HG03196 (cell line): ENCODE measurements around the gene SPATA9.
"Not testable (repeated sequence)": the region's sequence is repeated elsewhere in the genome, so short reads cannot be mapped to it uniquely, and the experiment has no call there.

Source experiments
- ATAC-seq: cut with Tn5 transposase; IDR thresholded peaks from one replicate; pipeline ENCODE4 v1.9.1; 2021; ENCODE audit not compliant: unreplicated experiment

Gene SPATA9

DNA sequence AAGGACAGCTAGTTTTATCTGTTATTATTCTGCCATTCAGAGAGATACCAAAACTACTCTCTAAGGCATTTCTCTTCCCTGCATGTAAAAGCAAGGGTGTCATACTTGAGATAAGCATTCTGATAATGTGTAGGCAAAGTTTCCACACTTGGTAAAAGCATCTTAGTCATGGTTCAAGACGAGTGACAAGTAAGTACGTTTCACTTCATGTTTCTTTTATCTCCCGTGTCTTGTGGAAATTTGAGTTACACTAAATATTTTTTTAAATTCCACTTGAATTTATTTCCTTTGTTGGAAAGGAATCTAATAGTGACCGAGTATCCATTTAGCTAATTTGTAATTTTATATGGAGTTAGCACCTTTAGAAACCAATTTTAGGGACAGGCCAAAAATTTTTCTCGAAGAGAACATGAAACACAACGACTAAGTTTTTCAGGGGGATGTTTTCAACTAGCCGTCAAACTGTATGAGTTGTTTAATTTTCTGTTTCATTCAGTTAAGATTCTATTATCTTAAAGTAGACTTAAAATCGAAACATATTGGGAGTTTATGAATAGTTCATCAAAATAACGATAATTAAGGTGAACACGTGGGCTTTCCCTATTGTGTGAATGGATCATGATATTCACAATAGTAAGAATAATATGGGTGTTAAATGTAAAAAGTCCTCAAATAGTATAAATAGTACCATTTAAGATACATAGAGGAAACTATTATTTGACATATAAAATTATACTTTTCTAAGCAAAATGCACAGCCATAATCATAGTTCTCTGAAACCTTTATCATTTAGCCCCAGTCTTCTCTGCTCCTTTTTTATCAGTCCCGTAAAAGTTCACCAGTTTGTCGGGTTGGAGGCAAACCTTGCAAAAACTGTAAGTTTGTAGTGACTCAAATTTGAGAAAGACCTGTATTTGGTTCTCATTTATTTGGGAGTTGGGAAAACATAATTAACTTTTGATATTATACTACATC lies 34.6 kb downstream of the SPATA9 start:
- ATAC-seq: no peak

DNA sequence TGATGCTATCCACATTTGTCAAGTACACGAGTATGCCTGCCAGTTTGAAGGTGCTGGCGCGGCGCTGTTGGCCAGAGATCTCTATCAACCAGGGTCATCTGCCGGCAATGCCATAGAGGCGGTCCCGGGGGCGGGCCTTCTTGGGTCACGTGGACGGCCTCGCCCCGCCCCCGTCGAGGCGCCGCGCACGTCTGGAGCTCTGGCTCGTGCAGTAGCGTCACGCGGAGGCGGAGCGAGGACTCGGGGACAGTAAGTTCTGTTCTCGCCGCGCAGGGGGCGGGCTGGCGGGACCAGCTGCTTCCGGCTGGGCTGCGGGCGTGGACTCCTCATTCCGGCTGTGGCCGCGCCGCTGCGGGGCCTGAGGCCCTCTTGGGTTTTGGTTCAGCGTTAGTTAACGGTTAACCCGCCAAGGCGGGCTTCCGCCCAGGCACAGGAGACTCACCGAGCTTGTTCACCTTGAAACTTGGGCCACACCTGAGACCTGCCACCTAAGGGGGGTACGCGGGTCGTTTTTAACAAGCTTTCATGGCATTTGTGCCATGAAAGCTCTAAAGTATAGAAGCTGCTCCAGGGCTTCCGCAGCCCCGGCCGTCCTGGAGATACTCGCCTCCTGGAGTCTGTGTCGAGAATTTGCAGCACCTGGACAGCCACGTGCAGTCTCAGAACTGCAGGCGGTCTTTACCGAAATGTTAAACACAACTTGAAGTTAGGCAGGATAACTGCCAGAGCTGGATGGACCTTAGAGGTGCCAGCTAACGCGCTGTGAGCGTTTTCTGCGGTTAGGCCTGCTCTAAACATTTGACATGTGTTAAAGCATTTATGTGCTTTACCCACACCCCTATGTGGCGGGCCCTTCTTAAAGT lies 36.0 kb downstream of the SPATA9 start, which contains the start of gene RFESD:
TSS of gene RFESD (plus strand) at position 209 of the 863 bp plus-strand sequence. CDS start 5,495 bp downstream, outside the sequence.
- peak; percentile 97 for ATAC-seq

DNA sequence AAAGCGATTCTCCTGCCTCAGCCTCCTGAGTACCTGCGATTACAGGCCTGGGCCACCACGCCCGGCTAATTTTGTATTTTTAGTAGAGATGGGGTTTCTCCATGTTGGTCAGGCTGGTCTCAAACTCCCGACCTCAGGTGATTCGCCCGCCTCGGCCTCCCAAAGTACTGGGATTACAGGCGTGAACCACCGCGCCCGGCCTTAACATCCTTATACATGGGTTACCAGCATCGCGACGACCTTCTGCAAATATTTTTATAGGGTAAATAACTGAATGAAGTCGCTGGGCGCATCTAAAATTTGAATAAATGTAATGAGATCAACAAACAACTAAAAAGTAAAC lies 36.6 kb downstream of the SPATA9 start:
- ATAC-seq: not testable (repeated sequence)

DNA sequence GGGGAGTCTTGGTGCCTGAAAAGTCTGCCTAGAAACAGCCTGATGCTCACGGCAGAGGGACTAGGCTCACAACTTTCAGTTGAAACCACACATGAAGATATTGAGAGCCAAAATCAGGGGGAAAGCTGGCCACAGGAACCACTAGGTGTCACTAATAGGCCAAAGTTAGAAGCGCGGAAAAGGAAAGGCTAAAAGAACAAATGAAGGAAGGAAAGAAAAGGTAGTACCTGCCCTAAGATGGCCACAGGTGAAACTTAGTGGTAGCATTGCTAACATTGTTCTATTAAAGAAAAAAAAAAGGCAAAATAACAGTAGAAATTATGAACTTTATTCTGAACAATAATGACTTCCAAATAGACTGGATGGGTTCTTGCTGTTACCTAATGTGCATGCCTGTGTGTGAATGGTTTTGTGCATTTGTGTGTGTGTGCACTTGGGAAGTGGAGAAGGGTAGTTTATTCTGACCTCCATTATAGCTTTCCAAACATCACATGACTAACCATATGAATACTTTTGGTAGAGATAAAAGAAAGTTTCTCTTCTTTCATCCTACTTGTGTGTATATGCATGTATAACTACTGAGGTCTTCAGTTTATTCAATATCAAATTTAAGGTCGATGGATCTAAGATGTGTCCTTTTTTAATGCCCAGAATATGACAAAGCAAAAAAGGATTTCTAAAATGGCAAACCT lies 38.3 kb downstream of the SPATA9 start:
- ATAC-seq: peak; percentile 44

DNA sequence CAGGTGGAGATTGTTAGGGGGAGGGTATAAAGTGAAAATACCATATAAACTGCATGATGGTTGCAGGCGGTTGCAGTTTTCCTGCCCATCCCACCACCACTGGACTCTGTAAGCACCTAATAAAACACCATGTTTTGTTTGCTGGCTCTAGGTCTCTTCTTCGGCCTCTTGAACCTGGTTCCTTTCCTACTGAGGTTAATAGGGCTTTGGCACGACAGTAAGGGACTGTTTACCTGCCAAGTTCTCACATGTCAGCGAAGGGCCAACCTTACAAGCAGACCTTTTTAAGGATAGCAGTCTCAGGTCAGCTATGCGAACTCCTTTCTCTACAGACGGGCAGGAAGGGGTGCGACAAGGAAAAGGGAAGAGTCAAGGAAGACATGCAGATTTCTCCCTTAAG lies 39.6 kb downstream of the SPATA9 start:
- ATAC-seq: no peak

DNA sequence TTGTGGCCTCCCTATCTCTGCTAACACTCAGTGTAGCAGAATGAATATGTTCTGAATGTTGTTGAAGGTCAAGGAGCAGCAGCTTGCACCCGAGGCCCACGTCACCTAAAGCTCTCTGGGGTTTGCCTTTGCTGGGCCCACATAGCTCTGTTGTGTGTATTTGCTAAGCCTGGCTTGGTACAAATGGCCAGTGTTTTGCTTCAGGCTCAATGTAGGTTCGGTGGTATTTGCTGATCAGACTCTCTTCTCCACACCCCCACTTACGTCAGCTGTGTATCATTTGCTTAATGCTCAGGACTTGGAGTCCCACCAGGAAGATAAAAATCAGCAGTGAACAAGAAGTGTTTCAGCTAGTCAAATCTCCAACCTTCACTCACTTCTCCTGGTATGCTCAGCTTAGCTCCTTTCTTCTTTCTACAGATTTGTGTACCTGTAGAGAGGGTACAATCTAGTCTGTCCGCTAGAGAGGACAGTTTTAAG lies 41.0 kb downstream of the SPATA9 start:
- no peak for ATAC-seq

DNA sequence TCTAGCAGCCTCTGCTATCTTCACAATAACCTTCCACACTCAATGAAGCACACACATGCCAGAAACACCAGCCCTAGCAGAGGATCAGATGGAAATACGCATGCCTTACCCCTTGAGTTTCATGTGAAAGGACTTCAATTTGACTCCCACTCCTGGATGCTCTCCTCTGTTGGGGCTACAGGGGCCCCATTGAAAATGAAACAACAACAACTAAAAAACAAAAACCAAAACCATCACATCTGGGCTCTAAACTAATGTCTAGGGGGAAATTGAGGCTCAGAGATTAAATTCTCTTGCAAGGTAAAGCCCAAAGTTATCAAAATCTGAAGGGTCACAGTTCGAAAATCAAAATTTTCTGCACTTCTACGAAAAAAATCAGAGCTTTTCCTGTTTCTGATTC lies 44.2 kb downstream of the SPATA9 start:
- no peak for ATAC-seq

DNA sequence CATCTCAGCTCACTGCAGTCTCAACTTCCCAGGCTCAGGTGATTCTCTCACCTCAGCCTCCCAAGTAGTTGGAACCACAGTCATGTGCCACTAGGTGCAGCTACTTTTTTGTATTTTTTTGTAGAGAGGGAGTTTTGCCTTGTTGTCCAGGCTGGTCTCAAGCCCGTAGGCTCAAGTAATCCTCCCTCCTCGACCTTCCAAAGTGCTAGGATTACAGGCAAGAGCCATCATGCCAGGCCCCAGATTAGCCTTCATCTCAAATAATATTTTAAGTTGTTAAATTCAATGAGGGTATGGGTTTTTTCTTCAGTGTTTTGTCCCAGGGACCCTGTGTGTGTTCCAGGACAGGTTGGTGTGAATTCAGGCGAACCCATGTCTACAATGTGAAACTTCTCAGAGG lies 48.7 kb downstream of the SPATA9 start:
- no peak for ATAC-seq

DNA sequence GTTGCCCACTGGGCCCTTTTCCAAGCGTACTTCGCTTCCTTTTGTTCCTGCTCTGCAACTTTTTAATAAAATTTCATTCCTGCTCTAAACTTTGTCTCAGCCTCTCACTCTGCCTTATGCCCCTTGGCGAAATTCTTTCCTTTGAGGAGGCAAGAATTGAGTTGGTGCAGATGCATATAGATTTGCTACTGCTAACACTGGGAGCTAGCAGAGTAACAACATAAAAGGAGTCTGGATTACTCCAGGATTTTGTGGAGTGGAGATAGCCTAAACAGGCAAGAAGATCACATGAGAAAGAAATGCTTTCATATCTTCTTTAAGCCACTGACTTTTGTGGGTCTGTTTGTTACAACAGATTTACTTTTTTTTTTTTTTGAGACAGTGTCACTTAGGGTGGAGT lies 49.1 kb downstream of the SPATA9 start:
- no peak for ATAC-seq

DNA sequence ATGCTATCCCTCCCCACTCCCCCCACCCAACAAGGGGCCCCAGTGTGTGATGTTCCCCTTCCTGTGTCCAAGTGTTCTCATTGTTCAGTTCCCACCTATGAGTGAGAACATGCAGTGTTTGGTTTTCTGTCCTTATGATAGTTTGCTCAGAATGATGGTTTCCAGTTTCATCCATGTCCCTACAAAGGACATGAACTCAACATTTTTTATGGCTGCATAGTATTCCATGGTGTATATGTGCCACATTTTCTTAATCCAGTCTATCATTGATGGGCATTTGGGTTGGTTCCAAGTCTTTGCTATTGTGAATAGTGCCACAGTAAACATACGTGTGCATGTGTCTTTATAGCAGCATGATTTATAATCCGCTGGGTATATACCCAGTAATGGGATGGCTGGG lies 49.8 kb downstream of the SPATA9 start:
- not testable (repeated sequence) for ATAC-seq

DNA sequence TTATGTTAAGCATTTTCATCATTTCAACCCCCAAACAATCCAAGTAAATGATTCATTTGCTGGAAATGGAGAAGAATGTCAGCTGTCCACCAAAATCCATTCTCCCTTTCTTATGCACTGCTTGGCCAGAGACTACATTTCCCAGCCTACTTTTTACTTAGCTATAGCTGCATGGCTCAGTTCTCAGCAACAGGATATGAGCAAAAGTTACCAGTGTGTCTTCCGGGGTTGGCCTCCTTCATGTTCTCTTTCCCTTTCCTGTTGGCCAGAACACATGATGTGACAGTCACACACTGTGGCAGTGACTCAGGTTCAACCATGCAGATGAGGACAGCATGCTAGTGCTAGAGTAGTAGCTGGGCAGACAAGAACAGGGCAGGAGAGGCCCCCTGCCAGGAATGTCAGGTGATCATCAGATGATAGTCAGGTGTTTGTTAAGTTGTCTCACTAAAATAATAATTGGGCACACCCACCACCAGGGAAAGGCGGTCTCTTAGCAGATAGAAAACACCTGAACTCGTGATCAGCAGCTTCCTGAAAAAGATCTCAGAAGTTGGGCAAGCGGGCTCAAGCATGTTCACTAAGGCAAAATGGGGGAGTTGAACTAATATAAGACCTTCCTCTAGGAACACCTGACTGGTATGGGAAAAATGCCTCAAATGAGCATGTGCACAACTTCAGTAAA lies 50.7 kb downstream of the SPATA9 start:
- ATAC-seq: peak; percentile 96

DNA sequence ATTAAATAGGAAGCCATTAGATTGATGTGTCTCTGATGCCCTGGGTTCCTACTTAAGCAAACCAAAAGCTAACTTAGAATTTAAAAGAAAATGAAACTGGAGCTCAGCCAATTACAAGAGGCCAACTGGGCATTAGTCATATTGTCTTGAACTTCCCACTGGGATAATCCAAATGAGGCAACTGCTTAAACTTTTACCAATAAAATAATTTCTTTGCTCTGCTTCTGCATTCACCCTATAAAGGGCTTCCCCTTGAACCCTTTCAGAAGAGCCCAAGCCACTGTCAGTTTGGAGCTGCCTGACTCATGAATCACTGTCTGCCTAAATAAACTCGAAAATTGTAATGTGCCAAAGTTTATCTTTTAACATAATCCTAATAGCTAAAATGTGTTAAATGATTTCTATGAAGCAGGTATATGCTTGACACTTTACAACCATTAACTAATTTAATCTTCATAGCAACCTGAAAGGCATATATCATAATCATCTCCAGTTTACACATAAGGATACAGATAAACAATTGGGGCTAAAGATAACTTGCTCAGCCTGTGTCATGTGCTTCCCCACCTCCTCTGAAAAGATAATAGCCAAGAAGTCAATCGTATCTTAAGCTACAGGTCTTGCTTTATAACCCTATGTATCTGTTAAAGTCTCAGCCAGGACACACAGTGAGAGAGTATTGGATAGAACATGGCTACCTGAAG lies 51.4 kb downstream of the SPATA9 start:
- ATAC-seq: peak; percentile 19

DNA sequence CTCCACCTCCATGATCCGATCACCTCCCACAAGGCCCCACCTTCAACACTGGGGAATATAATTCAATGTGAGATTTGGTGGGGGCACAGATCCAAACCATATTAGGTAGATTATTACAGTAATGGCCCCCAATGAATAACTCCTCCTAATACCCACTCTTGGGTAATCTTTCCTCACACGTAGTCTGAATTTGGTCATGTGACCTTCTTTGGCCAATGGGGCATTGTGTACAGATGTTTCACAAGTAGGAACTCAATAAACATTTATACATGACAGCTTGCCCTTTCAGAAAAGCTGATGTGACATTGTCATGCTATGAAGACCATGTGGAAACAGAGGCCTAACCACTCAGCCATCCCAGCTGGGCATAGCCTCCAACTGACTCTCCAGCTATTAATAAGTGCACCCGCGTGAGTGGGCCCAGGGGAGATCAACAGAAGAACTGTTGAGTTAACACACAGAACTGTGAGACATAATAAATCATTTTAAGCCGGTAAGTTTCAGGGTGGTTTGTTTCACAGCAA lies 52.3 kb downstream of the SPATA9 start:
- ATAC-seq: no peak

DNA sequence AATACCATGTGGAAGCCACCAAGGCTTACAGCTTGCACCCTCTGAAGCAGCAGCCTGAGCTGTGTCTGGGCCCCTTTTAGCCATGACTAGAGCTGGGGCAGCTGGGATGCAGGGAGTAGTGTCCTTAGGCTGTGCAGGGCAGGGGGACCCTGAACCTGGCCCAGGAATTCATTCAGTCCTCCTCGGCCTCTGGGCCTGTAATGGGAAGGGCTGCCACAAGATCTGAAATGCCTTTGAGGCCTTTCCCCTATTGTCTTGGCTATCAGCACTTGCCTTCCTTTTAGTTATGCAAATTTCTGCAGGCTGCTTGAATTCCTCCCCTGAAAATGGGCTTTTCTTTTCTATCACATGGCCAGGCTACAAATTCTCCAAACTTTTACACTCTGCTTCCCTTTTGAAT lies 53.9 kb downstream of the SPATA9 start:
- no peak for ATAC-seq

DNA sequence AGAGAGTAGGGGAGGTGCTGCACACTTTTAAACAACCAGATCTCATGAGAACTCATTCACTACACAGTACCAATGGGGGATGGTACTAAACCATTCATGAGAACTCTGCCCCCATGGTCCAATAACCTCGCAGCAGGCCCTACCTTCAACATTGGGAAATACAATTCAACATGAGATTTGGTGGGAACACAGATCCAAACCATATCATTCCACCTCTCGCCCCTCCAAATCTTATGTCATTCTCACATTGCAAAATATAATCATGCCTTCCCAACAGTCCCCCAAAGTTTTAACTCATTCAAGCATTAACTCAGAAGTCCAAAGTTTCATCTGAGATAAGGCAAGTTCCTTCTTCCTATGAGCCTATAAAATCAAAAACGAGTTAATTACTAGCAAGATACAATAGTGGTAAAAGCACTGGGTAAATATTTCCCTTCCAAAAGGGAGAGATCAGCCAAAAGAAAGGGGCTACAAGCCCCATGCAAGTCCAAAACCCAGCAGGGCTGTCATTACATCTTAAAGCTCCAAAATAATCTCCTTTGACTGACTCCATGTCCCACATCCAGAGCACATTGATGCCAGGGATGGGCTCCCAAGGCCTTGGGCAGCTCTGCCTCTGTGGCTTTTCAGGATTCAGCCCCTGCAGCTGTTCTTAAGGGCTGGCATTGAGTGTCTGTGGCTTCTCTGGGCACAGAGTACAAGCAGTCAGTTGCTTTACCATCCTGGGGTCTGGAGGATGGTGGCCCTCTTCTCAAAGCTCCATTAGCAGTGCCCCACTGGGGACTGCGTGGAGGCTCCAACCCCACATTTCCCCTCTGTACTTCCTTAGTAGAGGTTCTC lies 54.6 kb downstream of the SPATA9 start:
- no peak for ATAC-seq

DNA sequence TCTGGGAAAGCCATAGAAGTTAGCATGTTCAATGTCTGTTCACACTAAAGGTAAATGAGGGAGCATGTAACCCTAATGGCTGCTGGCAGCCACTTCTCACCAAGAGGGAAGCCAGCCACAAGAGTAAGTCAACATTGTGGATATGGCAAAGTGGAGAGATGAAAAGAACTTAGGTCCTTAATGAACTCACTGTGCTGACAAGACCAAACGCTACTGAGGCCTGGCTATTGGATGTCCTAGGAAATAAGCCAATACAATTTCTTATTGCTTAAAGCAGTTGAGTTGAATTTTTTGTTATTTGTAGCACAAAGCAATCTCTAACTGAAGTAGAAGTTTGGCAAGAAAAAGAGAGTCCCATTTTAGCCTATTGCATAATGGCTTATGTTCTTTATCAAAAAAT lies 56.1 kb downstream of the SPATA9 start:
- no peak for ATAC-seq

DNA sequence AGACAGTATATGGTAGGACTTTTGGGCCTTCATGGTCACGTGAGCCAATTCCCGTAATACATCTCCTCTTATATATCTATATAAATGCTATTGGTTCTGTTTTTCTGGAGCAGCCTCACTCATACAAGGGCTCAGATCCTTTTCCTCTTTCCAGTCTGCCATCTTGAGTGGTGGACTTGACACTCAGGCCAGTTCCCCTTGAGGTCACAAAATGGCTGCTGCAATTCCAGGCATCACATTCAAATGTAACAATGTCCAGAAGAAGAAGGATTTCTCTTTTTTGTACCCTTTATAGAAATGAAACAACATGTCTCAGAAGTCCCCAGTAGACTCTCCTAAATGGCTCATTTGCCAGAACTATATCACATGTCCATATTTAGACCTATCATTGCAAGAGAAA lies 58.4 kb downstream of the SPATA9 start:
- ATAC-seq: no peak

DNA sequence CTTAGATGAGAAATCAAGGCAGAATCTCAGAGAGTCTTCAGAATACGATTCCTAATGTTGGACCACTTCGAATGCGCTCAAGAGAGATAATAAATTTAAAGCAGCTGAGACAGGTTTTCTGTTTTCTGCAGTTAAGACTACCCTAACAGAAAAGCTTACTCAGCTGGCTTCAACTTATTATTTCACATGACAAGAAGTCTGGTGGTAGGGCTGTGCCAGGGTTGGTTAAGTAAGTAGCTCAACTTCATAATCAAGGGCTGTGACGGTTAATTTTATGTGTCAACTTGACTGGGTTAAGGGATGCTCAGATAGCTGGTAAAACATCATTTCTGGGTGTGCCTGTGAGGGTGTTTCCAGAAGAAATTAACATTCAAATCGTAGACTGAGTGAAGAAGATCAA lies 59.1 kb downstream of the SPATA9 start:
- ATAC-seq: no peak
